SK-N-SH treated with all-trans-retinoic acid at 6 μM for 48 hours (cell line): Measurements from ENCODE around the gene HABP2.

ENCODE experiments used
- ATAC-seq: fragments of 200-7000 bp; cut with Tn5 transposase; 3 replicates; pipeline ENCODE4 v1.9.1; 2020; ENCODE audit warnings: mild to moderate bottlenecking, moderate library complexity
- ARNTL ChIP-seq: fragments of 450-650 bp; formaldehyde crosslinking; IDR thresholded peaks from 2 replicates; pipeline ENCODE4 v1.5.0; 2020; ENCODE audit warnings: low read depth, mild to moderate bottlenecking, moderate library complexity, borderline replicate concordance
- CSDC2 ChIP-seq: fragments of 250-450 bp; sonication (Bioruptor Pico); IDR thresholded peaks from 2 replicates; pipeline ENCODE4 v1.5.0; 2020; ENCODE audit warnings: mild to moderate bottlenecking, moderate library complexity
- ESRRG ChIP-seq: fragments of 250-450 bp; sonication (Bioruptor Pico); IDR thresholded peaks from 2 replicates; pipeline ENCODE4 v1.6.1; 2021; ENCODE audit warnings: mild to moderate bottlenecking
- GLIS3 ChIP-seq: fragments of 250-450 bp; sonication (Bioruptor Pico); IDR thresholded peaks from 2 replicates; pipeline ENCODE4 v1.5.0; 2020; ENCODE audit warnings: mild to moderate bottlenecking, moderate library complexity
- OSR1 ChIP-seq: fragments of 250-450 bp; sonication (Bioruptor Pico); IDR thresholded peaks from 2 replicates; pipeline ENCODE4 v1.8.0; 2022; ENCODE audit warnings: moderate library complexity, mild to moderate bottlenecking, inconsistent platforms
- PATZ1 ChIP-seq: fragments of 250-450 bp; sonication (Bioruptor Pico); IDR thresholded peaks from 2 replicates; pipeline ENCODE4 v1.8.0; 2020; ENCODE audit warnings: mild to moderate bottlenecking, moderate library complexity, borderline replicate concordance
- POU6F1 ChIP-seq: fragments of 250-450 bp; sonication (Bioruptor Pico); IDR thresholded peaks from 2 replicates; pipeline ENCODE4 v1.8.0; 2021; ENCODE audit warnings: low read depth, mild to moderate bottlenecking, moderate library complexity, borderline replicate concordance
- PPARA ChIP-seq: fragments of 250-450 bp; sonication (Bioruptor Pico); IDR thresholded peaks from 2 replicates; pipeline ENCODE4 v1.5.0; 2020; ENCODE audit warnings: mild to moderate bottlenecking, borderline replicate concordance
- SNAI2 ChIP-seq: fragments of 250-450 bp; sonication (Bioruptor Pico); IDR thresholded peaks from 2 replicates; pipeline ENCODE4 v1.5.0; 2020; ENCODE audit warnings: mild to moderate bottlenecking, moderate library complexity
- TCF4 ChIP-seq: fragments of 250-450 bp; sonication (Bioruptor Pico); IDR thresholded peaks from 2 replicates; pipeline ENCODE4 v1.8.0; 2021; ENCODE audit warnings: mild to moderate bottlenecking, moderate library complexity, borderline replicate concordance
- TOX ChIP-seq: fragments of 250-450 bp; sonication (Bioruptor Pico); IDR thresholded peaks from 2 replicates; pipeline ENCODE4 v1.8.0; 2021; ENCODE audit warnings: mild to moderate bottlenecking, moderate library complexity, borderline replicate concordance
- TSHZ2 ChIP-seq: fragments of 250-450 bp; sonication (Bioruptor Pico); IDR thresholded peaks from 2 replicates; pipeline ENCODE4 v1.5.0; 2020; ENCODE audit warnings: mild to moderate bottlenecking, moderate library complexity
- ZC3H10 ChIP-seq: fragments of 250-450 bp; sonication (Bioruptor Pico); IDR thresholded peaks from 2 replicates; pipeline ENCODE4 v1.5.1; 2021; ENCODE audit warnings: mild to moderate bottlenecking, moderate library complexity
- ZFP3 ChIP-seq: fragments of 250-450 bp; sonication (Bioruptor Pico); IDR thresholded peaks from 2 replicates; pipeline ENCODE4 v1.5.0; 2020; ENCODE audit warnings: mild to moderate bottlenecking, moderate library complexity
- ZFP30 ChIP-seq: fragments of 450-650 bp; formaldehyde crosslinking; IDR thresholded peaks from 2 replicates; pipeline ENCODE4 v1.5.0; 2022; ENCODE audit warnings: mild to moderate bottlenecking, moderate library complexity
- ZNF565 ChIP-seq: fragments of 450-650 bp; formaldehyde crosslinking; conservative IDR thresholded peaks from 2 replicates; pipeline ENCODE4 v1.5.0; 2020; ENCODE audit warnings: low read depth, mild to moderate bottlenecking, moderate library complexity
- ZNF70 ChIP-seq: fragments of 450-650 bp; formaldehyde crosslinking; IDR thresholded peaks from 2 replicates; pipeline ENCODE4 v1.5.0; 2020; ENCODE audit warnings: mild to moderate bottlenecking, moderate library complexity
- ZNF8 ChIP-seq: fragments of 450-650 bp; formaldehyde crosslinking; IDR thresholded peaks from 2 replicates; pipeline ENCODE4 v1.5.0; 2020; ENCODE audit warnings: mild to moderate bottlenecking, moderate library complexity

HABP2 gene

GRCh38 chr10:113589201-113589770, 36.4 kb downstream of the HABP2 start:
- no peak for ATAC-seq
- no peak for TF ChIP-seq TCF4 (CRISPR knock-in tag)
- TF ChIP-seq ARNTL (CRISPR knock-in tag): no peak
- TF ChIP-seq ZC3H10 (CRISPR knock-in tag): no peak
- TF ChIP-seq ZNF565: no peak
- TF ChIP-seq GLIS3 (CRISPR knock-in tag): no peak
- no peak for TF ChIP-seq ZNF8 (CRISPR knock-in tag)
- no peak for TF ChIP-seq CSDC2 (CRISPR knock-in tag)
- TF ChIP-seq SNAI2: no peak
- no peak for TF ChIP-seq ZFP30 (CRISPR knock-in tag)
- no peak for TF ChIP-seq ZNF70
- TF ChIP-seq POU6F1 (CRISPR knock-in tag): no peak
- no peak for TF ChIP-seq TOX (CRISPR knock-in tag)

- no peak for ATAC-seq
- TF ChIP-seq OSR1 (CRISPR knock-in tag): no peak
- TF ChIP-seq ZFP3: no peak
- TF ChIP-seq TSHZ2 (CRISPR knock-in tag): no peak
- TF ChIP-seq ZNF565: no peak
Observed at GRCh38 chr10:113590581-113590980, 37.7 kb downstream of the HABP2 start.

GRCh38 chr10:113592380-113592779, 39.5 kb downstream of the HABP2 start:
- ATAC-seq: no peak
- TF ChIP-seq POU6F1 (CRISPR knock-in tag): no peak
- no peak for TF ChIP-seq TCF4 (CRISPR knock-in tag)
- TF ChIP-seq OSR1 (CRISPR knock-in tag): no peak
- no peak for TF ChIP-seq ZNF8 (CRISPR knock-in tag)

- TF ChIP-seq POU6F1 (CRISPR knock-in tag) (no peak), ZFP3 (no peak), ESRRG (CRISPR knock-in tag) (no peak), CSDC2 (CRISPR knock-in tag) (no peak), TCF4 (CRISPR knock-in tag) (no peak), ZNF565 (no peak), ARNTL (CRISPR knock-in tag) (no peak), PPARA (CRISPR knock-in tag) (no peak), OSR1 (CRISPR knock-in tag) (no peak), ZNF8 (CRISPR knock-in tag) (no peak), PATZ1 (CRISPR knock-in tag) (no peak), GLIS3 (CRISPR knock-in tag) (no peak)
- ATAC-seq: no peak
Observed at GRCh38 chr10:113594652-113595051, 41.8 kb downstream of the HABP2 start.
